H1 (cell line): ENCODE data around the gene MYO16. TPM values are rescaled to one million over a fixed set of nuclear protein-coding genes. Genes with fewer than 3 reads are reported as not detected.

Experiments
- CTCF ChIA-PET: fragments of 300-600 bp; sonication (Branson Sonifier 250); formaldehyde crosslinking; loops from one replicate; lab custom pipeline; 2021; ENCODE audit not compliant: partially characterized antibody; lab: Charles Lee
- POLR2A ChIA-PET: fragments of 300-600 bp; sonication (Branson Sonifier 250); formaldehyde crosslinking; loops from one replicate; lab custom pipeline; 2021; ENCODE audit warnings: inconsistent platforms; ENCODE audit not compliant: partially characterized antibody; lab: Charles Lee
- DNase-seq, 2 experiments: peaks; one replicate each; pipeline versions ENCODE4 v3.0.0 to v3.0.0-alpha.2; 2010 to 2022; ENCODE audit warnings: low spot score in 2 of 2, low read depth in 1 of 2, mixed read lengths in 1 of 2
- FAIRE-seq: peaks from 2 replicates; lab custom pipeline; 2011; peaks lifted over from hg19 to GRCh38; lab: Jason Lieb, UNC
- H2AFZ ChIP-seq: 2 replicates; pipeline ENCODE4 v1.8.1; 2012; ENCODE audit warnings: low read length, inconsistent platforms
- H2AK5ac ChIP-seq: 2 replicates; pipeline ENCODE4 v1.6.1; 2013; ENCODE audit warnings: low read depth, low read length
- H2BK120ac ChIP-seq: replicated peaks from 2 replicates; pipeline ENCODE3; 2013; ENCODE audit warnings: low read depth, low read length, inconsistent platforms
- H2BK12ac ChIP-seq: 2 replicates; pipeline ENCODE4 v1.6.1; 2013; ENCODE audit warnings: low read depth, low read length
- H2BK15ac ChIP-seq: 2 replicates; pipeline ENCODE4 v1.6.1; 2013; ENCODE audit warnings: low read length
- H2BK20ac ChIP-seq: 2 replicates; pipeline ENCODE4 v1.6.1; 2013; ENCODE audit warnings: low read length
- H2BK5ac ChIP-seq: 2 replicates; pipeline ENCODE4 v1.6.1; 2013; ENCODE audit warnings: low read depth, low read length
- H3K14ac ChIP-seq: 2 replicates; pipeline ENCODE4 v1.6.1; 2013; ENCODE audit warnings: inconsistent platforms; ENCODE audit not compliant: insufficient read length
- H3K18ac ChIP-seq: 2 replicates; pipeline ENCODE4 v1.6.1; 2013; ENCODE audit warnings: low read length; ENCODE audit errors: extremely low read depth
- H3K23ac ChIP-seq: 2 replicates; pipeline ENCODE4 v1.6.1; 2013; ENCODE audit warnings: inconsistent platforms; ENCODE audit not compliant: insufficient read length
- H3K23me2 ChIP-seq: 2 replicates; pipeline ENCODE4 v1.6.1; 2013; ENCODE audit warnings: low read depth, low read length
- H3K27ac ChIP-seq: 2 replicates; pipeline ENCODE4 v1.6.1; 2011; ENCODE audit warnings: low read depth, low read length, inconsistent platforms
- H3K27me3 ChIP-seq, 4 experiments: replicated peaks in 1 of 4; 1 replicate in 1 of 4; 2 replicates in 3 of 4; pipeline versions ENCODE4 v1.6.1 to v1.8.1; 2011 to 2013; ENCODE audit warnings: low read length in 3 of 4, mild to moderate bottlenecking in 3 of 4, inconsistent platforms in 2 of 4, mixed read lengths in 2 of 4, moderate library complexity in 1 of 4; ENCODE audit not compliant: control insufficient read depth in 3 of 4, insufficient read depth in 3 of 4; ENCODE audit errors: extremely low read depth in 1 of 4
- H3K36me3 ChIP-seq, 4 experiments: 2 replicates each; pipeline versions ENCODE4 v1.6.1 to v1.8.1; 2011 to 2013; ENCODE audit warnings: mild to moderate bottlenecking in 4 of 4, low read length in 3 of 4, moderate library complexity in 2 of 4, control low read depth in 1 of 4, inconsistent platforms in 1 of 4; ENCODE audit not compliant: insufficient read depth in 4 of 4, control insufficient read depth in 2 of 4
- H3K4ac ChIP-seq: replicated peaks from 2 replicates; pipeline ENCODE3; 2013; ENCODE audit warnings: low read length, low read depth, mixed read lengths, inconsistent platforms; ENCODE audit not compliant: insufficient read length
- H3K4me1 ChIP-seq, 4 experiments: replicated peaks in 1 of 4; 1 replicate in 1 of 4; 2 replicates in 3 of 4; pipeline versions ENCODE4 v1.6.1 to v1.8.1; 2011 to 2013; ENCODE audit warnings: low read length in 3 of 4, inconsistent platforms in 2 of 4, mixed read lengths in 1 of 4; ENCODE audit not compliant: insufficient read depth in 4 of 4, control insufficient read depth in 3 of 4
- H3K4me2 ChIP-seq, 2 experiments: 2 replicates each; pipeline versions ENCODE4 v1.6.1 to v1.8.1; 2011 to 2013; ENCODE audit warnings: low read depth in 2 of 2, low read length in 2 of 2, control low read depth in 1 of 2, inconsistent platforms in 1 of 2, mild to moderate bottlenecking in 1 of 2; ENCODE audit not compliant: insufficient read depth in 1 of 2
- H3K4me3 ChIP-seq, 4 experiments: fragments of 200-600, 300-600 bp in 1 of 4; sonication (generic), shearing (Covaris generic), sonication (Bioruptor Twin) in 1 of 4; 2 replicates each; pipeline versions ENCODE4 v1.5.1 to v1.8.1; 2011 to 2016; ENCODE audit warnings: low read length in 4 of 4, low read depth in 3 of 4, control low read depth in 2 of 4, inconsistent platforms in 2 of 4, mild to moderate bottlenecking in 2 of 4, mixed read lengths in 1 of 4, moderate library complexity in 1 of 4; ENCODE audit not compliant: insufficient read depth in 2 of 4; ENCODE audit errors: extremely low read depth in 1 of 4
- H3K56ac ChIP-seq: replicated peaks from 2 replicates; pipeline ENCODE3; 2013; ENCODE audit warnings: low read depth, mild to moderate bottlenecking, mixed read lengths, low read length, inconsistent platforms; ENCODE audit not compliant: insufficient read length
- H3K79me1 ChIP-seq: 2 replicates; pipeline ENCODE4 v1.6.1; 2013; ENCODE audit warnings: low read depth, low read length, control low read depth
- H3K79me2 ChIP-seq, 2 experiments: 2 replicates each; pipeline versions ENCODE4 v1.6.1 to v1.8.1; 2012 to 2013; ENCODE audit warnings: low read length in 2 of 2, mild to moderate bottlenecking in 2 of 2, inconsistent platforms in 1 of 2; ENCODE audit not compliant: insufficient read depth in 2 of 2, control insufficient read depth in 1 of 2
- H3K9ac ChIP-seq, 4 experiments: replicated peaks in 1 of 4; 1 replicate in 1 of 4; 2 replicates in 3 of 4; pipeline versions ENCODE4 v1.6.1 to v1.8.1; 2011 to 2013; ENCODE audit warnings: low read depth in 3 of 4, low read length in 3 of 4, control low read depth in 2 of 4, mild to moderate bottlenecking in 2 of 4, moderate library complexity in 2 of 4, inconsistent platforms in 1 of 4; ENCODE audit errors: extremely low read depth in 1 of 4
- H3K9me3 ChIP-seq, 2 experiments: 2 replicates each; pipeline versions ENCODE4 v1.6.1 to v1.8.1; 2012 to 2013; ENCODE audit warnings: mild to moderate bottlenecking in 2 of 2, moderate library complexity in 2 of 2, control low read depth in 1 of 2, inconsistent platforms in 1 of 2, low read depth in 1 of 2, low read length in 1 of 2, mixed read lengths in 1 of 2; ENCODE audit not compliant: insufficient read depth in 2 of 2
- H4K20me1 ChIP-seq, 2 experiments: replicated peaks in 1 of 2; 2 replicates each; pipeline versions ENCODE3 to v1.8.1; 2011 to 2013; ENCODE audit warnings: inconsistent platforms in 2 of 2, low read length in 2 of 2, mild to moderate bottlenecking in 1 of 2; ENCODE audit not compliant: insufficient read depth in 2 of 2, control insufficient read depth in 1 of 2
- H4K5ac ChIP-seq: 2 replicates; pipeline ENCODE4 v1.6.1; 2013; ENCODE audit warnings: low read length, low read depth, mixed read lengths, inconsistent platforms; ENCODE audit not compliant: insufficient read length
- H4K8ac ChIP-seq: 2 replicates; pipeline ENCODE4 v1.8.0; 2013; ENCODE audit warnings: mild to moderate bottlenecking, moderate library complexity, low read length, inconsistent platforms; ENCODE audit not compliant: insufficient read depth; ENCODE audit errors: extremely low read depth
- H4K91ac ChIP-seq: replicated peaks from 2 replicates; pipeline ENCODE3; 2013; ENCODE audit warnings: low read length, mixed read lengths, inconsistent platforms; ENCODE audit not compliant: insufficient read length
- CHD1 ChIP-seq: IDR thresholded peaks from 2 replicates; pipeline ENCODE4 v1.6.1; 2012; ENCODE audit warnings: low read depth, low read length, improper control_type of control experiment
- GTF2F1 ChIP-seq: IDR thresholded peaks from 2 replicates; pipeline ENCODE4 v1.6.1; 2012; ENCODE audit warnings: low read depth, low read length, improper control_type of control experiment, borderline replicate concordance
- JUND ChIP-seq: IDR thresholded peaks from 2 replicates; pipeline ENCODE4 v1.6.1; 2011; ENCODE audit warnings: mild to moderate bottlenecking, improper control_type of control experiment, low read length
- RXRA ChIP-seq: IDR thresholded peaks from 2 replicates; pipeline ENCODE4 v1.6.1; 2011; ENCODE audit warnings: low read depth, mild to moderate bottlenecking, low read length, moderate library complexity; ENCODE audit not compliant: insufficient read depth
- SIX5 ChIP-seq: IDR thresholded peaks from 2 replicates; pipeline ENCODE4 v1.6.1; 2011; ENCODE audit warnings: mild to moderate bottlenecking, low read depth, low read length
- SRF ChIP-seq: IDR thresholded peaks from 2 replicates; pipeline ENCODE4 v1.6.1; 2011; ENCODE audit warnings: mild to moderate bottlenecking, low read depth, low read length, moderate library complexity
- WGBS, 2 experiments: shearing (Covaris generic) in 1 of 2; methylation state at CpG; one replicate each; pipeline versions ENCODE4 v1.1.6 to v1.1.7; 2013 to 2015; ENCODE audit warnings: low lambda C conversion rate in 2 of 2, mixed read lengths in 2 of 2, inconsistent platforms in 1 of 2, low coverage in 1 of 2, missing lambda C conversion rate in 1 of 2; ENCODE audit not compliant: insufficient replicate concordance in 2 of 2, insufficient coverage in 1 of 2, insufficient read length in 1 of 2; ENCODE audit errors: extremely low coverage in 1 of 2, missing lambda C conversion rate in 1 of 2; 5-methylcytosine and 5-hydroxymethylcytosine counted together
- polyA plus RNA-seq, 7 experiments: library from polyadenylated mRNA; depleted of rRNA in 3 of 7; stranded (reverse) in 5 of 7; unstranded in 2 of 7; fragments of >200 nt in 5 of 7; fragments of 200-250 nt in 2 of 7; gene quantifications; 1 replicate in 5 of 7; 2 replicates in 1 of 7; 4 replicates in 1 of 7; pipeline versions ENCODE4 v1.2.1 to v1.2.3, GENCODE V29; 2011 to 2013; ENCODE audit warnings: missing spikeins in 2 of 7, mixed read lengths in 2 of 7
- total RNA-seq: library from RNA; stranded (reverse); fragmentation: NEBNext Ultra II Directional; extraction: Animal tissue kit (Norgen Biotek cat#: 25700); gene quantifications from 2 replicates; pipeline ENCODE4 v1.2.1, GENCODE V29; 2021

Gene MYO16
- total and polyA plus RNA-seq, 2 of the 8 experiments (the other 6 are each of a cell fraction or from before 2014, with no cell fraction given), result 0.02 to 0.22 TPM

GRCh38 chr13:108674771-108675170, 45.4 kb downstream of the MYO16 start:
- WGBS, 2 experiments, result 84% methylated on average over 4 of the region's 4 CpGs; no CpG with 5 or more reads in 1 of the 2 experiments
- H3K4me1 ChIP-seq, result peaks cover 0 to 3% (median 0%) of the 10 kb centered on the region in 4 experiments; a peak in 1 of 7 replicates
- H4K91ac ChIP-seq, result no peak overlapping the region
- H4K8ac ChIP-seq, result no peak overlapping the region
- no peak overlapping the region for H3K14ac ChIP-seq
- peaks cover 0 to 3% (median 0%) of the 10 kb centered on the region in 4 experiments; a peak in 1 of 8 replicates for H3K36me3 ChIP-seq
- H2AK5ac ChIP-seq, result no peak overlapping the region
- H3K23me2 ChIP-seq, result no peaks in the 10 kb centered on the region
- no peaks in the 10 kb centered on the region for H3K79me1 ChIP-seq
- H4K20me1 ChIP-seq, result no peaks in the 10 kb centered on the region
- H3K27me3 ChIP-seq, result peaks cover 0 to 1% (median 0%) of the 10 kb centered on the region in 4 experiments; a peak in 1 of 7 replicates
- no peak overlapping the region for H3K56ac ChIP-seq
- no peak overlapping the region for H3K18ac ChIP-seq
- H2BK15ac ChIP-seq, result no peak overlapping the region
- FAIRE-seq, result no peak
- no peak overlapping the region for H2BK5ac ChIP-seq
- no peak overlapping the region for H2BK12ac ChIP-seq
- no peak overlapping the region for H2BK20ac ChIP-seq
- H3K79me2 ChIP-seq, result no peaks in the 10 kb centered on the region
- H3K4me2 ChIP-seq, result no peak overlapping the region
- CTCF ChIA-PET, result interaction anchor here (1.0 to 1.1 kb wide), 2 partner anchors 220 to 340 kb away, joined by 3 read pairs; no protein-coding TSS in a partner anchor
- no peak overlapping the region for H3K9ac ChIP-seq
- H2AFZ ChIP-seq, result no peak overlapping the region
- TF ChIP-seq SIX5 (no peak), JUND (no peak), SRF (no peak), CHD1 (no peak), RXRA (no peak), GTF2F1 (no peak)
- TF ChIP-seq, all 59 proteins: peak for 0
- Histone ChIP-seq H3K4ac (no peak overlapping the region), H4K5ac (no peak overlapping the region), H2BK120ac (no peak overlapping the region), H3K23ac (no peak overlapping the region), H3K4me3 (no peak overlapping the region), H3K9me3 (peaks cover 8 to 11% of the 10 kb centered on the region in 2 experiments; a peak in 2 of 4 replicates), H3K27ac (no peak overlapping the region)
- POLR2A ChIA-PET, result interaction anchor here (0.7 kb wide), 1 partner anchor 12 kb away, joined by 3 read pairs; no protein-coding TSS in a partner anchor
- DNase-seq, result no peak
